Colon (tissue), 2 donors: ENCODE results near the gene EXOC3L2.
"Not testable (repeated sequence)": the region's sequence is repeated elsewhere in the genome, so short reads cannot be mapped to it uniquely, and the experiment has no call there.

Source experiments
- FAIRE-seq: peaks from 2 replicates; lab custom pipeline; 2012; peaks lifted over from hg19 to GRCh38; lab: Jason Lieb, UNC
- donor health status: control.
- donor health status: control.

Gene EXOC3L2

DNA sequence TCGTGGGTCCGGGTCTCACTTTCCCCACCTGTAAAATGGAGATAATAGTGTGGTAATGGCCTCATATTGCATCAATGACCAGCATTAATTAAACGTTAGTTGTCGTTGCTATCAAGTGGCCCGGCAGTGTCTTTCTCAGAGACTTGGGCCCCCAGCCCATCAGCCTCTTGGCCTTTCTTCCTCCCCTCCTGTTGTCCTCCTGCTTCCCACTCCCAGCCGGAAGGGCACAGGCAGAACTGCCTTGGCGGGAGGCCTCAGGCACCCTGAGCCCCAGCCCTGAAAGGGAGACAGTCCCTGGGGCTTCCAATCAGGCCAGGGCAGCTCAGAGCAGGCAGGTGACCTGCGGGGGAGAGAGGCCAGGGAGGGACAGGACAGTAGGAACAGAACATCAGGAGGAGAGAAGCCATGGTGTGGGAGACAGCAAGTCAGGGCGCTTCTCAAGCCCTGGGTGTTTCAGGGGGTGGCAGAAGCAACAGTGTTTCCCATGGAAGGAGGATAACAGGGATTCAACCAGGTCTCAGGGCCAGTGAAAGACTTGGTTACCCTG is 10.5 kb upstream of the EXOC3L2 start:
- no peak for FAIRE-seq

DNA sequence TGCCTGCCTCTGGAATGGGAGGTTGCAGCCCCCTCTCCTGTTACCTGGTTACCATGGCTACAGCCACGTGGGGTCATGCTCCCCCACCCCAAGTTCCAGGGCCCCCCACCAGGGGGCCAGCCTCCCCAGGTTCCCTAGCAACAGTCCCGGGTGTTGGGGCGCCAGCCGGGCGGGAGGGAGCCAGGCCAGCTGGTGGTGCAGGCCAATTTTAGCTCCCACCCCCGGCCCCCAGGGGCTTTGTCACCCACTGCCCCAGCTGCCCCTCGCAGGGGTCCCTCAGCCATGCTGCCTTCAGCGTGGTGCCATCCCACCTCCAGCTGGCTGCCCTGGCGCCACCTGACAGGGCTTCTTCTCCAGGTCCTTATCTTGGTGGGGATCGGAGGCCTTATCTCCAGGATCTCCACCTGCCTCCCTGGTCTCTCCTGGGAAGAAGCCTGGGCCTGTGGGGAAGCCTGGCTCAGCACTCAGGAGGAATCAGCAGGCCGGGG is 8.9 kb upstream of the EXOC3L2 start:
- no peak for FAIRE-seq

DNA sequence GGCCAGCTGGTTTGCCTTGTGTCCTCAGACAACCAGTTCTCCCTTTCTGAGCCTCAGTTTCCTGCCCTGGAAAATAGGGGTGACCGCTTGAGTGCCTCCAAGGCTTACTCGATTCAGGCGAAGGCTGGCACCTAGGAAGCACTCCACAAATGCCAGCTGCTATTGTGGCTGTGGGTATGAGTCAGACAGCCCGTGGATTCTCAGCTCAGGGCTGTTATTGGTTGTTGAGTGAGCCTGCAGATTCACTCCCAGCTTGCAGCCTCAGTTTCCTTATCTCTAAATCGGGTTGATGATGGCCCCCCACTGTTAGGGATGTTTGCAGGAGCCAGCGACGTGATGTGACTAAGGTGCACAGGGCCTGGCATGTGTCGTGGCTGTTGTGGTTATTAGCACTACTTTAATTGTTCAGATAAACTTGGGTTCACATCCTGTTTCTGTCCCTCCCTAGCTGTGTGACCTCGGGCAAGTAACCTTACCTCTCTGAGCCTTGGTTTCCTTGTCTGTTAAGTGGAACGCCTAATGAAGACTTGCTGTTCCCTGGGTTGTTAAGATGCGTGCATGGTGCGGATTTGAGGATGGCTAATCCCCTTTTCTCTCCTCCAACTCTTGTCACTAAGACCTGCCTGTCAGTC is 8.3 kb upstream of the EXOC3L2 start:
- FAIRE-seq, result no peak

- no peak for FAIRE-seq
These were observed 6.5 kb upstream of the EXOC3L2 start for GRCh38 chr19:45251452-45252354.

DNA sequence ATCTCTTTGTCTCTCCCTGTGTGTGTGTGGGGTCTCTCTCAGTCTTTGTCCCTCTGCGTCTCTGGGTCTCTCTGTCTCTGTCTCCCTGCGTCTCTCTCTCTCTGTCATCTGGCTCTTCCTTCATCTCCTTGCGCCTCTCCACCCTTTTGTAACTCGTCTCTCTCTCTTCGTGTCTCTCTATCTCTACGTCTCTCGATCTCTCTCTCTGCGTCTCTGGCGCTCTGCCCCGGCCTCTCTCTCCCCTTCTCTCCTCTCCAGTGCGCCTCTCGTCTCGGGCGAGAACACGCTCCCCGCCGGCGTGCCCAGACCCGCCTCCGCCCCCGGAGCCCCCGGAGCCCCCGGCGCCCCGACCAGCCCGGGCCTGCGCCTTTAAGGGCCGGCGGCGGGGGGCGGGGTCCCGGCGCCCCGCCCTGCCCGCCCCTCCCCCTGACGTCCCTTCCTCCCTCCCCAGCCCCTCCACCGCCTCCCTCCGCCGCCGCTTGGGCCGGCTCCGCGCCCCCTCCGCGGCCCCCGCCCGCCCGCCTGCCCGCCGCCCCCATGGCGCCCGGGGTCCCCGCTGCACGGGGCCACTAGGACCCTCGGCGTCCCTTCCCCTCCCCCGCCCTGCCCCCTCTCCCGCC is 5.7 kb upstream of the EXOC3L2 start, which contains the start of gene MARK4:
Gene MARK4 (plus strand): TSS at position 440 of the 620 bp plus-strand sequence. CDS start 318 bp downstream, outside the sequence.
- no peak for FAIRE-seq

GRCh38 chr19:45250216-45250831 is 5.1 kb upstream of the EXOC3L2 start:
- no peak for FAIRE-seq

DNA sequence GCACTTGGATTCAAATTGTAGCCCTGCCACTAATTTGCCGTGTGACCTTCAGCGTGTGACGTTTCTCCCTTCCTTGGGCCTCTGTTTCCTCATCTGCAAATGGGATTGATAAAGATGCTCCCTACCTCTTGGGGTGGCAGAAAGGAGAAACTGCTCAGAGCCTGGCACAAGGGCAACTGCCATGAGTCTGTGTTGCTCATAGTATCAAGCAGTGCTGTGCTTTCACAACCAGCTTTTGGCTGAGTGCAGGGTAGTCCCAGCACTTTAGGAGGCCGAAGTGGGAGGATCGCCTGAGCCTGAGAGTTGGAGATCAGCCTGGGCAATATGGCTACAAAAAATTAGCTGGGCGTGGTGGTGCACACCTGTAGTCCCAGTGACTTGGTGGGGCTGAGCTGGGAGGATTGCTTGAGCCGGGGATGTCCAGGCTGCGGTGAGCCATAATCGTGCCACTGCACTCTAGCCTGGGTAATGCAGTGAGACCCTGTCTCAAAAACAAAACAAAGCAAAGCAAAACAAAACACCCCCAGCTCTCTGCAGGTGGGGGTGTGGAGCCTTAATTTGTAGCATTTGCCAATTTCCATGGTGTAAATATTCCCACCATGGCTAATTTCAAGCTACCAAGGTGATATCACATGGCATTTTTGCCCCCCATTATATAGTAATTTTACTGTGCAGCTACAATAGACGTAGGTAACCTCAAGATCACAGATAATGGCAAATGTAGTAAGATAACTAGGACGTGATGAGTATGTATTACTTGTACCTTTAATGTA is 4.2 kb upstream of the EXOC3L2 start:
- no peak for FAIRE-seq

- no peak for FAIRE-seq
These were observed 1.9 kb upstream of the EXOC3L2 start for GRCh38 chr19:45247136-45247535.

GRCh38 chr19:45245826-45246225 is 619 bp upstream of the EXOC3L2 start:
- FAIRE-seq, result no peak

GRCh38 chr19:45244133-45244794 is 943 bp downstream of the EXOC3L2 start:
- FAIRE-seq, result no peak

GRCh38 chr19:45243144-45243732 is 2.0 kb downstream of the EXOC3L2 start:
- no peak for FAIRE-seq

- no peak for FAIRE-seq
These were observed 6.7 kb downstream of the EXOC3L2 start for GRCh38 chr19:45238556-45238955.

DNA sequence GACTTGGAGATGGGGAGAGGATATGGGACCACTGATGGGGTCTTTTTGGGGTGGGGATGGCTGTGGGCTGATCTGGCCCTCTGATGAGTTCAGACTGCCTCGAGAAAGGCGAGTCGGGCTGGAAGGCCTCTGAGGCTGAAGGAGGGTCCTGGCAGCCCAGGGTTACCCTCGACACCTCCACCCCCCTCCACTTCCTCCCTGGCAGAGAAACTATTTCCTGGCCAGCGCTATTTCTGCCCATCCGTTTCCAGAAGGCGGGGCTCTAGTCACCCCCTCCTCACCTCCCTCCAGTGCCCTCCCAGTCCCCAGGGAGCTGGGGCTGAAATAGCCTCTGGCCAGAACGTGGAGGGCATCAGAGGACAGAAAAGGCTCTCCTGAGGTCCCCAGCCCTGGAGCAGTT is 9.7 kb downstream of the EXOC3L2 start:
- FAIRE-seq, result no peak

- FAIRE-seq, result no peak
These were observed 10.9 kb downstream of the EXOC3L2 start for GRCh38 chr19:45234089-45234869.

DNA sequence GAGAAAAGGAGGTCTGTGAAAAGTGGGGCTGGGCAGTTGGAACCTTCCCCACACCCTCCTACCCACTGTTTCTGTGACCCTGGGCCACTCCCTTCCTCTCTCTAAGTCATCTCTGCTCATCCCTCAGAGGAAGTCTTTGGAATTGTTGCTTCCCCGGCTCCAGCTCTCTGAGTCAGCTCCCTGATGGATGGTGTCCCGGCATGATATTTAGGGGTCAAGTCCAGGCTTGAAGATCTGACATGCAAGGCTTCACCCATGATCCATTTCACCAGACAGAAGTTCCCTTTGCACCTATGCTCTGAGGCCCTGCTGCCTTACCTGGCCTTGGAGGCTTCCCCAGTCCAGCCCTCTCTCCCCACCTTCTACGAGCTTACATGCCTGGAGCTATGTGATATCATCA is 13.3 kb downstream of the EXOC3L2 start:
- no peak for FAIRE-seq

DNA sequence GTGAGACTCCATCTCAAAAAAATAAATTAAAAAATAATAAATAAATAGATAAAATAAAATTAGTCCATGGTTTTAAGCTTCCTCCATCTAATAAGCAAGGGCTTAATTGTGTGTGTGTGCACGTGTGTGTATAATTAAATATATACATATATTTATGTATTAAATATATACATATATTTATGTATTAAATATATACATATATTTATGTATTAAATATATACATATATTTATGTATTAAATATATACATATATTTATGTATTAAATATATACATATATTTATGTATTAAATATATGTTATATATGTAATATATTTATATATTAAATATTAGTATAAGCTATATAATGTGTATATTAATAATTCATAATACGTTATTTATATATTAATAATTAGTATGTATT is 16.2 kb downstream of the EXOC3L2 start:
- FAIRE-seq, result not testable (repeated sequence)

DNA sequence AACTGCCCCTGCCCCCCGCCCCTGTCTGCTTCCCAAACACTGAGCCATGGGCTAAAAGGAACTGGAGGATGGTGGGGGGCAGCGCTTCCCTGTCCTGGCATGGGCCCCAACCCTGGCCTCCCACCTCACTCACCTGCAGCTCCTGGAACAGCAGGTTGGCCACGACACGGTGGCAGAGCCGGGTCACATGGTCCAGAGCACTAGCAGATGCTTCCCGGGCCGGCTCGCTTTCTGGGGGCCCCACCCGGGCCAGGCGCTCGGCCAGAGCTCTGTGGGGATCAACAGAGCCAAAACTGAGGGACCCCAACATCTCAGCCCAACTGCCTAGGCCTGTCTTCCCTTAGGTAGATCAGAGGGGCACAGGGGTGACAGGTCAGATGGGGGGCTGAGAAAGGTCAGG is 20.6 kb downstream of the EXOC3L2 start:
- no peak for FAIRE-seq

DNA sequence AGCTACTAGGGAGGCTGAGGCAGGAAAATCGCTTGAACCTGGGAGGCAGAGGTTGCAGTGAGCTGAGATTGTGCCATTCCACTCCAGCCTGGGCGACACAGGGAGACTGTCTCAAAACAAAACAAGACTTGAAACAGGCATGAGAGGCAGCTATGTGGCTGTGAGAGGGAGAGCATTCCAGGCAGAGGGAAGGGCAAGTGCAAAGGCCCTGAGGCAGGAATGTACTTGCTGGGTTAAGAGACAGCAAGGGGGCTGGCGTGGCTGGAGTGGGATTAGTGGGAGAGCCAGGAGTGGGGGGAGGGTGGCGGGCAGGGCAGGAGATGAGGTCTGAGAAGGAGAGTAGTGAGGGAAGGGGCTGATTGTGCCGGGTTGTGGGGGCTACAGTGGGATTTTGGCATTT is 21.3 kb downstream of the EXOC3L2 start:
- no peak for FAIRE-seq

DNA sequence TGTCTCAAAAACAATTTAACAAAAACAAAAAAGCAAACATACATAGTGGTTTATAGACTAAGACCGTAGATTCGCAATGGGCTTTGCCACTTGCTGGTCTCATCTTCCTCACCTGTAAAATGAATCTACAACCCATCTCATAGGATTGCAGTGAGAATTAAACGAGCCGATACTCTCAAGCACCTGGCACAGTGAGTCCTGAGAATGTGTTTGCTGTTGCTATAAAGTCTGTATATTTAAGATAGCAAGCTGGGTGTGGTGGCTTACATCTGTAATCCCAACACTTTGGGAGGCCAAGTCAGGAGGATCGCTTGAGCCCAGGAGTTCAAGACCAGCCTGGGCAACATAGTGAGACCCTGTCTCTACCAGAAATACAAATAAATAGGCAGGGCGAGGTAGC is 22.5 kb downstream of the EXOC3L2 start:
- FAIRE-seq, result no peak
